DMS153 treated with DMSO at 0.1 percent for 48 hours (cell line): Measurements from ENCODE around the gene NOTCH2.
"Not testable (repeated sequence)": the region's sequence is repeated elsewhere in the genome, so short reads cannot be mapped to it uniquely, and the experiment has no call there.

Experiments
- DNase-seq: peaks from one replicate; lab custom pipeline; 2025; ENCODE audit not compliant: unreplicated experiment; lab: John Stamatoyannopoulos, UW

NOTCH2 gene

DNA sequence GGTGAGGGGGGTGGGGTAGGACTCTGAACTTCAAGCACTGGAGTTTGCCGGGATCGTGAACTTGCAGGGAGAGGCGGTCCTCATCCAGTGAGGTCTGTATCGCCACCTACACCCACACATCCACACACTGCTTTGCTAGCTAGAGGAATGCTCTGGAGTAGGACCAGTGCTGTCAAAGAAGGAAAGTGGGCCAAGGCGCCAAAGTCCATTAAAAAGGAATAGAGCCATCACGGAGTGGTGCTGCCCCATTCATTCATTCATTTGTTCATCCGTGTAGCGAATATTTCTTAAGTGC, 405 bp upstream of the NOTCH2 start:
- not testable (repeated sequence) for DNase-seq

DNA sequence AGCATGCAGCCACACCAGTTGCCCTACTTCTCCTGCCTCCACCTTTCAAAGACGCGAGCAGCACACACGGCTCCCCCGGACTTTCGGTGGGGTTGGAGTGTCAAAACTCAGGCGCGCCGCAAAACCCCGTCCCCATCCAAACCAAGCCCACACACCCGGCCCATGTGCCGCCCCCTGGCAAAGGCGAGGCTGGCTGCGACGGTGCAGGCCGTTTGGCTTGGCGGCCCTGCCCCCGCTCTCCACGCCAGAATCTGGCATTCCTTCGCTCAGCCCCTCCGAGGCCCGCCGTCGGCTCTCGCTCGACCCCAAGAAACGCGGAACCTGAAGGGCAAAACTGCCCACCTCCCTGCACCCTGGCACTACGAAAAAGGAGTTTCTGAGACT, 787 bp downstream of the NOTCH2 start:
- not testable (repeated sequence) for DNase-seq

DNA sequence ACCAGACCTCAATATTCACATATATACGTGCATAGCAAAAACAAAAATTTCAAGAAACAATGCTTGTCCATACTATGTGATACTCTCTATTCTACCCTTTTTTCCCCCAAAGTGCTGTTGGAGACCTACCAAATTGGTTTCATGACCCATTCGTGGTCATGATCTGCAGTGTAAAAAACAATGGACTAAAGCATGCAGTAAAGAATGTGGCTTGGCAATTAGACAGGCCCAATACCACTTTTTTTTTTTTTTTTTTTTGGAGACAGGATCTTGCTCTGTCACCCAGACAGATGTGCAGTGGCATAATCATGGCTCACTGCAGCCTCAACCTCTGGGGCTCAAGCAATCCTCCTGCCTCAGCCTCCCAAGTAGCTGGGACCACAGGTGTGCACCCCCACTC, 21.3 kb downstream of the NOTCH2 start:
- DNase-seq, result not testable (repeated sequence)

DNA sequence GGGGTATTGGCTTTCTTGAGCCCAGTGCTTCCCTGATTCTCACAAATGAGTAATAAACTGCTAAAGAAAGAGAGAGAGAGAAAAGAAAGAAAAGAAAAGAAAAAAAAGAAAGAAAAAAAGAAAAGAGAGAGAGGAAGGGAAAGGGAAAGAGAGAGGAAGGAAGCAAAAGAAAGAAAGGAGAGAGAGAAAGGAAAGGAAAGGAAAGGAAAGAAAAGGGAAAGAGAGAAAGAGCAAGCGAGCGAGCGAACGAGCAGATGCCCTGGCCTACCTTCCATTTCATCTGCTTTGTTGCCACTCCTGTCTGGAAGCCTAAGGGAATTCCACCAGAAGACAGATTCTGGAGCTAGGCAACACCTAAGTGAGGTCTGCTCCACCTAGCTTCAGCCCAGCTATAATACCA, 27.7 kb downstream of the NOTCH2 start:
- DNase-seq, result not testable (repeated sequence)

DNA sequence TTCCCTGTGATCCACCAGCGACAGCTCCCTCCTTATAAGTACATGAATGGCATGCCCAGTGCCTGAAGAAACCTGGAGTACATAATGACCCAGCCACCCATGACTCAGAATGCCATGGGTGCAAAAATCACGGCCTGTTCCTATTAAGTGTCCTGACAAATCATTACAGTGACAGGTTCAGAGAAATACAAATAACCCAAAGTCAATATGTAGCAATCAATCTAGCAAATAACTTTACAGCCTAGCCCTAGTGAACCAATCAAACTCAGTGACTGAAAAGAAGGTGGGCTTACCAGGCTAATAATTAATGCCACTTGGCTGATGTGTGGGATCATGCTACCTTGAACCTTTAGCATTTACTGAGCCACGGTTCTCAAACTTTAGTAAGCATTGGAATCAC, 37.2 kb downstream of the NOTCH2 start:
- not testable (repeated sequence) for DNase-seq

DNA sequence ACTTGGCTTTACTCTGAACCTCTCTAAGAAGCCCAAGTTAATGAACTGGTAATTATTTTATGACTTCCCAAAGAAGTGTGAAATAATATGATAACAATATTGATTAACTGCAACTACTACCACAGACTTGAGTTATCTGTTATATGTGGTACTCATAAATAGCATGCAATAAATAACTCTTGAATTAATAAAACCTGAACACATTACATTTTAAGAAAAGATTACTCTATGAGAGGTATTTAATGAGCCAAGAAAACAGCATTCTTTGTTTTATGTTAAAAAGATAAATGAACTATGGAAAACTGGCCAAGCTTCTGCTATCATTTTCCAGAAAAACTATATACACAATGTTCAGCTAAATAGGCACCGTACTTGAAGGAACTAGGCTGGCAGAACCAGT, 45.7 kb downstream of the NOTCH2 start:
- not testable (repeated sequence) for DNase-seq

DNA sequence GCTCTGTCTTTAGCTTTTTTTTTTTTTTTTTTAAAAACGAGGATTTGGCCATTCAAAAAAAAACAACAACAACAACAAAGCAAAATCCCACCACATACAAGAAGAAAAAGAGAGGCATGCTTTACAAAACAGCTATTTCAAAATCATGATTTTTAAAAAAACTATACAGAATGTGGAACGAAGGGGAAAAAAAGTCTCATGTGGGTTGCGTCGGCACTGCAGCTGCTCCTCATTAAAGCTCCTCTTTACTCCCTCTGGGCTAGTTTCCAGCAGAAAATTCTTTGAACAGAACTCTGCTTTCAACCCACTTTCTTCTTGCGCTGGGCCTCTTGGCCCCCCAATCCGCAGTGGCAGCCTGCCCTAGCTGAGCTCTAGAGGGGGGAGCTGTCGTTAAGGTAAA, 54.5 kb downstream of the NOTCH2 start:
- DNase-seq, result not testable (repeated sequence)

DNA sequence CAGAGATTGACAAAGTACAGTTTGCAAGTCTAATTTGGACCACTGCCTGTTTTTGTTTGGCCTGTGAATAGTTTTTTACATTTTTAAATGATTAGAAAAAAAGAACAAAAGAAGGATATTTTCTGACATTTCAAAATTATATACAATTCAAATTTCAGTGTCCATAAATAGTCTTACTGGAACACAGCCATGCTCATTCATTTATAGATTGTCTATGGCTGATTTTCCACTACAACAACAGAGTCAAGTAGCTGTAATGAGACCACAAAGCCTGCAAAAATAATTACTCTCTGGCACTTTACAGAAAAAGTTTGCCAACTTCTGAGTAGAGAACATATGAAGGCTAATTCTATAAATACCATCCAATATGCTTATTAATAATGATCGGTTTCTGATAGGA, 61.1 kb downstream of the NOTCH2 start:
- not testable (repeated sequence) for DNase-seq

DNA sequence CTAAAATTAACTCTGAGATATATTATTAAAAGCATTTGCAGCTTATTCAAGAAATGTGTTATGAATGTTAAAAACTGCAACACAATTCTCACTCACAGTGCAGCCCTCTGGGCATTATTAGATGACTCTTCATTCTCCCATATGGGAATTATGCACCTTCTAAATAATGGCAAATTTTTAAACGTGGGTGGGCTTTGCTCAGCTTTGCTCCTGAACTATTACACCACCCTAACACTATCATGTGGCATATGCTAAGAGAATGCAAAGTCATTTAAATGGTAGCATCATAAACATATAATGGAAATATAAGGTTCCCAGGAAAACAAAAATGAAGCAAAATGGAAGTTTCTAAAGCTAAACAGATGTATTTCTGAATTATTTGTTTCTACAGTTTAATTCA, 61.6 kb downstream of the NOTCH2 start:
- not testable (repeated sequence) for DNase-seq

DNA sequence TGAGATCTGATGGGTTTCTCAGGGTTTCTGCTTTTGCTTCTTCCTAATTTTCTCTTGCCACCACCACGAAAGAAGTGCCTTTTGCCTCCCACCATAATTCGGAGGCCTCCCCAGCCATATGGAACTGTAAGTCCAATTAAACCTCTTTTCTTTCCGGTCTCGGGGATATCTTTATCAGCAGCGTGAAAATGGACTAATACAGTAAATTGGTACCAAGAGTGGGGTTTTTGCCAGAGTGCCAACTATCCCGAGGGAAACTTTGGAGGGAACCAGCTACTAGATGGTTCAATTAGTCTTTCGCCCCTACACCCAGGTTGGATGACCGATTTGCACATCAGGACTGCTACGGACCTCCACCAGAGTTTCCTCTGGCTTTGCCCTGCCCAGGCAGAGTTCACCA, 68.4 kb downstream of the NOTCH2 start:
- DNase-seq, result not testable (repeated sequence)

DNA sequence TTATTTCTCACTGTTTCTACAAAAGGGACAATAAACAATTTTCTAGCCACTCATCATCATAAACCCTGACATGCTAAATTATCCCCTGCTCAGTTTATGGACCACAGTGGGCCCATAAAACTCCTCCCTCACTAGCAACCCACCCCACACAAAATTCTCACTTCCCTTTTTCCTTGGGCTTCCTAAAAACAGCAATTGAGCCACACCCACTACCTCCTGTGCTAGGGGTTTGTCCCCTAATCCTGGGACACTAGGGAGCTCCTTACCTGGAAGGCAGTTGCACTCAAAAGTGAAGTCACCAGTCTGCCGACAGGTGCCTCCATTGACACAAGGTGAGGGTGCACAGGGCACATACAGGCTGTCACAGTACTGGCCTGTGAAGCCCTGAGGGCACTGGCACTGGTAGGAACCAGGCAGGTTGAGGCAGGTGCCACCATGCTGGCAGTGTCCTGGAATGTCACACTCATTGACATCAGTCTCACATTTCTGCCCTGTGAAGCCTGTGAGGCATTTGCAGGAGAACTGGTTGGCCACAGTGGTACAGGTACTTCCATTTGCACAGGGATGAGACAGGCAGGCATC, 72.6 kb downstream of the NOTCH2 start:
- not testable (repeated sequence) for DNase-seq

DNA sequence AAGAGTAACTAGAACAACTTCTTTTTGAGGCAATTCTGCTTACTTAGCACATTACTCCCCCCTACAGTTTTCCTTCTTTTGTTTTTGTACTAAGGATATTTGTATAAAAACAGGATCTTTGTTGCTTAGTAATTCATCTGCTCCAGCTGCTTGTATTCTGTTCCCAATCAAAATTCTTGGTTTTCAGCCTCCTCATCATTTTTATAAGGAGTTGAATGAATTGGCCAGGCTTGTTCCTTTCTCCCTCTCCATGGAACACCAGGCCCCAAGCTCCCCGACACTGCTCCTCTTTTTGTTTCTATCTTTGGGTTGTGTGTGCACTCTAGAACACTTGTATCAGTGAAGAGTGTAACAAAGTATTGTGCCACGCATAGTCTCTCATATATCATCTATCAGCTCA, 73.5 kb downstream of the NOTCH2 start:
- not testable (repeated sequence) for DNase-seq

DNA sequence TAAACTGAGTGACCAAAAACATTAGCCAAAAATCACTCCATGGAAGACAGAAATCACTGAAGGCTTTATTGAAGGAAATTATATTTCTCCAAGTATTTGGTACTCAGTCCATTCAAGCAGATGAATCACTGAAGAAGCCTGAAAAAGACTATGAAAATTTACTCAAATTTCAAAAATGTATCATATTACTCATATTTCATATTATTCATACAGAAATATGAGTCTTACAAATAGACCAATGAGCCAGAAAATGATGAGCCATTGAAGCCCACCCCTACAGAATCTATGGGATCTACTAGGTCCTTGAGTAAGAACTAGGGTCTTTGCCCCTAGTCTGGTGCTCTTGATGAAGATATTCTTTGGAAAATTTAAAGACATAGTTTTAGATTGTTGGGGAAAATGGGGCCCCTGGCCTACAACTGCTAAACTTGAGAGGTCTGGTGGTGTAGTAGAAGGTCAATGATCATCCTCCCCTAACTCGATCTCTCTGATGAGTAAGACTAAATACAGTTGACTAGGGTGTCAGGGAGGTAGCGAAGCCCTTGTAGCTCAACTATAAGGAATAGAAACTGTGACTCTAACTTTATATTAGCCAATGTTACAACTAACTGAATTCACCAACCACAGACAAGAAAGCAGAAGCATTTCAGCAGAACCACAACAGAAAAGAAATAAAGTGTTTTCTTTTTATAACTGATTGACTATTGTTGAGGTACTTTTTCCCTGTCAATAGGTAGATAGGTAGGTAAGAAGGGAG, 81.0 kb downstream of the NOTCH2 start:
- no peak for DNase-seq

DNA sequence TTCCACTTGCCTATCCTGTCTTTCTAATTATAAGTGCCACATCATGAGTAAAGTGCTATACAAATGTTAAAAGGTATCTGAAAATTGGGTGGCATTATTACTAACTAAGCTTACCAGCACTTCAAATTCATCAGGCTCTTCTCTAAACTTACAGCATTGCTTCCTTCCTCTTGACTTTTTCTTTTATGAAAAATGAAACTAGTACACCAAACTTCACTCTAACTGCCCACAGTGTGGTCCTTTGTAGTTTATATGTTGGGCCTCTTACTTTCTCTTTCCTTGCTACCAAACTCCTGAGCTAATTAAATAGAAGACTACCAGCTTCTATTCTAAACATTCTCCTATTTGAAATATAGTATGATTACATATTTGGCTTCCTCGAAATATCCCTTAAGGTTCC, 81.8 kb downstream of the NOTCH2 start:
- DNase-seq, result no peak

DNA sequence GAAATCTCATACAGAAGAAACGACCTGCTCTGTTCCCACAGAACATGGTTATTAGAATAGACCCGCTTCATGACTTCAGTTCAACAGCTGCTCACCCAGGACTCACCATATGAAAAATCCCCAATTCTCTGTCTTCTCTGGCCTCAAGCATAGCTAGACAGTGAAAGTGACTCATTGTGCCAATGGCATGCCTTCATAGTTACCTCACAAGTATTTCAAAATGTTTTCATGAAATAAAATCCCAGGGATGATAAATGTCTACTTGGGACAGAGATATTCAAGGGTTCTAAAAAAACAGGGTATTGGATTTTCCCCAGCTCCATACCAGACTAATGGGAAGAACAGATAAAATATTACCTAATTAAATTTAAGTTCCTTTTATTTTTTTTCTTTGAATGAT, 82.3 kb downstream of the NOTCH2 start:
- no peak for DNase-seq

DNA sequence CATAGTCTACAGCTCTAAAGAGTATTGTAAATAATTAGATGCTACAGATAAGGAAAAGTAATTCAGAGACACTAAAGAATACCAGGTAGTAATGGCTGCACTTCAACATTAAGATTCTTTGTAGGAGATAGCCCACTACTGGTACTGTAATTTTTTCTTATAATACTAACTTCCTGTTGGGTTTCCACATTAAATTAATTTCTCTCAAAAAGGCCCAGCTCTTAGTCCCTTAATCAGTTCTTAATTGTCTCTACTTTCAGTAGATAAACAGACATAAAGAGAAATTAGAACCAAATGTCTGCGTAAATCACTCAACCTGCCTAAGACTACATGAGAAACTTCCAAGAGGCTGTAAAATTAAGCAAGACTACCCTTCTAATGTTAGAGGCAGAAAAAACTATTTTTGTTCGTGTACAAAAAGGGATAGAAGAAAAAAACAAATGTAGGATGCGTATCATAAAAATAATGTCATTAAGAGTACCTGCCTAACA, 83.4 kb downstream of the NOTCH2 start:
- DNase-seq, result no peak

DNA sequence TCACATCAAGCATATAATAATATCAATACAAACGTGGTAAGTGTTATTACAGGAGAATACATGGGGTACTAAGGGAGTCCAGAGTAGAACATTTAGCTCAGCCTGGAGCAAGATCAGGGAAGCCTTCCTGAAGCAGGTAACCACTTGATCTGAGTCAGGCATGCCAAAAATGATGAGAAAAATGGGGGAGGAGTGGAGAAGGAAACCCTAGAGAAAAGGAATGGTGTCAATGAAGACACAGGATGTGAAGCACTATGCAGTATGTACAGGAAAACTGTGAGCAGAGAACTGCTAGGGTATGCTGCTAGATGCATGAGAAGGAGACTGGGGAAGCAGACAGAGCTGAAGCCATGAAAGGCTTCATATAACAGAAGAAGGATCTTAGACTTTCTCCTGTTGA, 84.7 kb downstream of the NOTCH2 start:
- DNase-seq, result no peak

DNA sequence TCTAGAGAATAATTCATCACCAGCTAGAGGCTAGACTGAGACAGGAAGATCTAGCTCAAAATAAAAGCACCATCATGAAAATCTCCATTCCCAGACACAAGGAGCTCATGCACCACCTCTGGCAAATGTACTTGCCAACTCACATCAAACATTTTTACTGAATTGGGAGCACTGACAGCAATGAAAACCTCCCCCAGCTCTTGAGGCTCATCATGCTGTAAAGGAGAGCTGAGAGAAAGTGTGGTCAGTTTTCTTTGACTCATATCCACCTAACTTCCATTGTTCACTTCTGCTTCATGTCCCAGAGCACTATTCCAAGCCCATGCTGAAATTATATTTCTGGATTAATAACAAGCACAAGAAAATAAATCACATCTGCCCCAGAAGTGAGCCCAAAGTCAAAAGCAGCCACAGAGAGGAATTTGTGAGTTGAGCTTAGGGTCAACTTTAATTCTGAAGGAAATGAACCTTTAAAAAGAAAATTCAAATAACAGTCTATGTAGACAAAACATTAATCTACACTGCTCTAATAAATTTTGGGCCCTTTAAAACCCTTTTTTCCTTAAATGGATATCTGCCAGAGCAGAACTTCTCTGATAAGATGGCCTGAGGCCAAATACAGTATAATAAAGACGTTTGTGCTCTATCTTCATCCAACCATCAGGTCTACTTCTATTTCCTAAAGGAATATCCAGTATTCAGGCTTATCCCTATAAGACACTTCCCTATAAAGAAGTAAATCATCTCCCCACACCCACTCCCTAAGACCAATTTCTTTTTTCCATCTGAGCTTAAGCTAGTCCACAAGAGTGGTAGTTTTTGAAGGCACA, 87.3 kb downstream of the NOTCH2 start:
- no peak for DNase-seq

DNA sequence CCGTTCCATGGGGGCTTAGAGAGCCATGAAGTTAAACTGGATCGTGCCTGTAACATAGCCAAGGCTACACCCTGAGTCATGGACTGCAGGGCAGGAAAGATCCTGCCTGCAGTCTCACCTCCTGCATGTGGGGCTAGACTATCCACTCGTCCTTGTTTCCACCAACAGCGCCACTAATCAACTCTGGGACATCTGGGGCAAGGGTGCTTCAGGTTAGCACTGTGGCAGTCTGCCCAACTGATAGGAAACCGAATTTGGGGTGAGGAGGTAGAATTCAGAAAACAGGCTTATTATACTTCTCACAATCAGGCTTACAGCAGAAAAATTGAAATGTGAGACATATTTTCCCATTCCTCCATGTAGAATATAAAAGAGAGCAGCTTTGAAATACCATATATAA, 88.0 kb downstream of the NOTCH2 start:
- no peak for DNase-seq

DNA sequence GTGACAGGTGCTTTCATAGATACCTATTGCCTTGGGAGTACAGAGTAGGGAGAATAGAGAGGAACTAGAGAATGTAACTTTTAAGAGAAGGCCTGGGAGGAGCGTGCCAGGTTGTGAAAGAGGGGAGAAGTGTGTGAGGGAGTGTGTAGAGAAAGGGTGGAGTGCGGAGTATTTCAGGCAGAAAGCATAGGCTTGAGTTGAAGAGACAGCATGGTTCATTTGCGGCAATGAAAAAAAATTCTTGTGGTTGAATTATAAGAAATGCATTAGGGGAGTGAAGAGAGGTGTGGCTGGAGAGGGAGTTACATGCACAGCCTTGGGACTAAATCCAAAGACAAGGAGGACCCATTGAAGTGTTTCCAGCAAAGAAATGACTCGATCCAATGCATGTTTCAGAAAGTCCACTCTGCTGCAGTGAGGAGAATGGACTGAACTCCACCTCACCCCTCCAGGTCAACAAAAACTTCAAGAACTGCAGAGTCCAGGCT, 91.4 kb downstream of the NOTCH2 start:
- no peak for DNase-seq

DNA sequence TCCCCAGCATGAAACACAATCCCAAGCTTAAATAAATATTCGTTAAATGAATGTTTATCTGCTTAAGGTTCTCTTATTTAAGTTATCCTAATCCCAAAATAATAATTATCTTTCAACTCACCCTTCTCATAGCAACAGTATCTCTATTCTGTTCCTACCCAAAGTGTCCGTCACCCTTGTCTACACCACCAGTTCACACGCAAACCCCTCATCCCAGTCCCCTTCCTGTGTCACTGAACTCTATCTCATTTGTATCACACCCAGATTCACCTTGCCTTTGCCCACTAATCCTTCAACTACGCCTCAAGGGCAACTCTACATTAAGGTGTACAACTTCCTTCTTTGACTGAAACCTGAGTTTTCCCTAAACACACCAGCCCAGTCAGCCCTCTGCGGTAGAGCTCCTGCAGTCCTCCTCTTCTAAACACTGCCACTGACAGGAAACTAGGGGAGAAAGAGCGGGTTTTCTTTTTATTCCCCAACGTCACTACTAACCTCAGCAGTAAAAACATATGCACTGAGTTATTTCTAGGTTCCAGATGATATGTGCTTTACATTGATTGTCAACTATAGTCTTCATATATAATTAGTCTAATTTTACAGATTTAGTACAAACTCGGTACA, 92.2 kb downstream of the NOTCH2 start:
- not testable (repeated sequence) for DNase-seq
